ENCODE results near the gene TBC1D10A.

TBC1D10A gene

GRCh38 chr22:30326706-30327362 lies at the start of gene TBC1D10A:
Gene TBC1D10A, minus strand, starts transcription at chr22:30326941. Its CDS starts 60 bp downstream, at chr22:30326881.
- peak; percentile 89 for DNase-seq

DNA sequence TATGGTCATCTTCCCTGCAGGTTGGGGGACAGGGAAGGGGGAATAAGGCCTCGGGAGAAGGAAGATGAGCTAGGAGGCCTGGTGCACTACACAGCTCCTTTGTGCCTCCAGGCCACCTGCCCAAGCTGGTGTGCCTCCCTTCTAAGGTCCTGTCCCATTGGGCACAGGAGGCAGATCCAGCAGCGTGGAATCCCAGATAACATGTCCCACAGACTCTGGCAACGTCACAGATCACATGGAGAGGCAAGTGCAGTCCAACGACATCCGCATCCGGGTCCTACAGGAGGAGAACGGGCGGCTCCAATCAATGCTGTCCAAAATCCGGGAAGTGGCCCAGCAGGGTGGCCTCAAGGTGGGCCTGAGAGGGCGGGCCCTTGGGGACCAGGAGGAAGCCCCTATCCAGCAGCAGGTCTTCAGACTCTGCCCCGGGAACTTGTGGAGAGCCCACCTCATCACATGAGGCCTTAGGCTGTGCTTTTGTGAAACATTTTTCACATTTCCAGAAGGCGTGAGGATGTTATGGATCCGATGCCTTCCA lies 48.6 kb upstream of the TBC1D10A start:
- DNase-seq, result no peak

GRCh38 chr22:30373331-30374325 lies 46.9 kb upstream of the TBC1D10A start:
- DNase-seq, result no peak

DNA sequence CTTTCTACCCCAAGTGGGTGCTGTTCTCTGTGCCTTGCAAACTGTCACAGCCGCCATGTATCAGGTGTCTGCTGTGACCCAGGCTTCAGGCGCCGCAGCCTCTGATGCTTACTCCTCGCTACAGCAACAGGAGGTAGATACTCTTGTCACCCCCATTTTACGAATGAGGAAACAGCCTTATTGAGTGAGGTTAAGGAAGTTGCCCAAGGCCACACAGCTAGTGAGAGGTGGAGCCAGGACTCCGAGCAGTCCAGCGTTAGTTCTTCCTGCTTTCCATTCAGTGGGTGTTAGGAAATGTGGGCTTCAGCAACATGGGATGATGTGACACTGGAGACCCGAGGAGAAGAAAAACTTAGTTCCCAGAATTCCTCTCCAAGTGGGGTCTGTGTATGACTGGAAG lies 46.2 kb upstream of the TBC1D10A start:
- no peak for DNase-seq

- DNase-seq, result peak; percentile 33
Observed at GRCh38 chr22:30371981-30372380, 45.2 kb upstream of the TBC1D10A start.

DNA sequence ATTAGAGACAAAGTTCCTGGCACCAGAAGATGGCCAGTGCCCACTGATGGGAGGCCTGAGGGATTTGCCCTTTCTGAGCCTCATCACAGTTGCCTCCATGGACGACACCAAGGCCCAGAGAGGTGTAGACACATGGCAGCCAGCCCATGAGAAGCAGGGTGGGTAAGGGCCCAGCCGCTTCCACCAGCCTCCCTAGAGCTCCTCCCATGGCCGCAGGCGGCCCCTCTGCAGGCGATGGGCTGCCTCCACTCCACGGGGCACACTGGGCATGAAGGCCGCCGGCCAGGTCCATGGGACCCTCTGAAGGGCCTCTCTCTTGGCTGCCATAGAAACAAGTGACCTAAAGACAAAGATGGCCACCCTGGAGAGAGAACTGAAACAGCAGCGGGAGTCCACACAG lies 44.6 kb upstream of the TBC1D10A start:
- DNase-seq, result no peak

DNA sequence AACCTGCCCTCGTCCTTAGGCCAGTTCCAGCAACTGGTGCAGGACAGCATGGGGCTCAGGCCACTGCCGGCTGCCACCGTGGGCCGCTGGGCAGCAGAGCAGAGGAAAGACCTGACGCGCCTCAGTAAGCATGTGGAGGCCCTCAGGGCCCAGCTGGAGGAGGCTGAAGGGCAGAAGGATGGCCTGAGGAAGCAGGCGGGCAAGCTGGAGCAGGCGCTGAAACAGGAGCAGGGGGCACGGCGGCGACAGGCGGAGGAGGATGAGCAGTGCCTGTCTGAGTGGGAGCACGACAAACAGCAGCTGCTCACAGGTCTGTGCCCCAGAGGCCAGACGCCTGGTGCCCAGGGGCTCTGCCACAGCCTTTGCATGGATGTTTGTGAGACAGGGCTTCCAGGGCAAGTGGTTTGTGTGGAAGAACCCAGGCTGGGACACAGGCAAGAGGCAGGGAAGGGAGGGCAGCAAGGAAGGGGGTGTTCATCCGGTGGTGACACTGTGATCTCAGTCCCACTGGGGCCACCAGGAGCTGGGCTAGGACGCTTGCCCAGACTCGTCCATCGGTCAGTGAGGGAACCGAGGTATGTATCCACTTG lies 44.0 kb upstream of the TBC1D10A start:
- DNase-seq, result no peak

DNA sequence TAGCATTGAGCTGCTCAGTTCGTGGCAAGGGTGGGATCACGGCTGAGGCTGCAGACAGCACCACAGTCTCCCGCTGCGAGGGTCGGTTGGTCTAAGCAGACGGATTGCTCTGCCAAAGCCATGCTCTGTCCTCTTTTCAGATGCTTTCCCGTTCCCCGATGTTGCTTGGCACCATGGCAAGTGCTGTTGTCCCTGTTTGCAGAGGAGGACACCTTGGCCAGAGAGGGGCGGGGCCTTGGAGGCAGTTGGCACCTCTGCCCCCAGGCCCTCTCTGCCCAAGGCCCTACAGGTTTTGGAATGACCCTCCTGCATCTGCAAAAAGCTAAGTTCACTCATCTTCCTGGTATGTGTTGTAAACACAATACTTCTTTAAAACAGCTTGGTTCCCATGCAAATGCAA lies 41.7 kb upstream of the TBC1D10A start:
- DNase-seq, result no peak

GRCh38 chr22:30365891-30366290 lies 39.1 kb upstream of the TBC1D10A start:
- no peak for DNase-seq

GRCh38 chr22:30362651-30363281 lies 36.0 kb upstream of the TBC1D10A start:
- DNase-seq, result no peak

GRCh38 chr22:30361916-30362650 lies 35.3 kb upstream of the TBC1D10A start:
- DNase-seq, result no peak

GRCh38 chr22:30358541-30358940 lies 31.8 kb upstream of the TBC1D10A start:
- DNase-seq, result no peak

DNA sequence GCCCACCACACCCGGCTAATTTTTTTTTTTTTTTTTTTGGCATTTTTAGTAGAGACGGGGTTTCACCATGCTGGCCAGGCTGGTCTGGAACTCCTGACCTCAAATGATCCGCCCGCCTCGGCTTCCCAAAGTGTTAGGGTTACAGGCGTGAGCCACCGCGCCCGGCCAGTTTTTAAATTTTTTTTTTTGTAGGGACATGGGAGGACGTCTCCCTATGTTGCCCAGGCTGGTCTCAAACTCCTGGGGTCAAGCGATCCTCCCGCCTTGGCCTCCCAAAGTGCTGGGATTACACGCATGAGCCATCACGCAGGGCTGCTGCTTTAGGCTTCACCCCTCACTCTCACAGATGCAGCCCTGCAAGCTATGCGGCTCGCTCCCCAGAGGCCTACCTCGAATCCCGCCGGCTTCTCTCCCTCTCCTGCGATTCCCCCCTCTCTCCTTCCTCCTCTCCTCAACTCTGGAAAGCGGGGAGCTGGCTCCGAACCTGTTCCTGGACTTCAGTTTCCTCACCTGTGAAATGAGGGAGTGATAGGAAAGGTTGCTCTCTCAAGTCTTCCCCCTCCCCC lies 31.0 kb upstream of the TBC1D10A start:
- no peak for DNase-seq

GRCh38 chr22:30357236-30357570 lies 30.5 kb upstream of the TBC1D10A start:
- DNase-seq, result no peak

GRCh38 chr22:30356449-30357235 lies 29.9 kb upstream of the TBC1D10A start, which contains the start of the genes CCDC157 and SF3A1:
Gene CCDC157, plus strand, starts transcription at chr22:30357007. Its CDS starts 8,994 bp downstream, at chr22:30366001.
Gene SF3A1, minus strand, starts transcription at chr22:30356894. Its CDS starts 102 bp downstream, at chr22:30356792.
- DNase-seq, result peak; percentile 79

DNA sequence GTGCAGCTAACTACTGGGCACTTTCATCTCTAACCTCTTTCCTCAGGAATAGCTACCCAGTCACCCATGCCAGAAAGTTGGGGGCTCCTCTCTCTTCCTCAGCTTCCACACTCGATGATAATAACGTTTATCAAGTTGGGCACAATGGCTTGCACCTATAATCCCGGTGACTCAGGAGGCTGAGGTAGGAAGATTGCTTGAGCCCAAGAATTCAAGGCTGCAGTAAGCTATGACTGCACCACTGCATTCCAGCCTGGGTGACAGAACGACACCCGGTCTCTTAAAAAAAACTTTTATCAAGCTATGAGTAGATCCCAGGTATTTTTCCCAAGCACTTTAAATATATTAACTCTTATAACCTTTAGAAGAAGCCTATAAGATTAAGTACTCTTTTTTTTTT lies 27.9 kb upstream of the TBC1D10A start:
- no peak for DNase-seq

DNA sequence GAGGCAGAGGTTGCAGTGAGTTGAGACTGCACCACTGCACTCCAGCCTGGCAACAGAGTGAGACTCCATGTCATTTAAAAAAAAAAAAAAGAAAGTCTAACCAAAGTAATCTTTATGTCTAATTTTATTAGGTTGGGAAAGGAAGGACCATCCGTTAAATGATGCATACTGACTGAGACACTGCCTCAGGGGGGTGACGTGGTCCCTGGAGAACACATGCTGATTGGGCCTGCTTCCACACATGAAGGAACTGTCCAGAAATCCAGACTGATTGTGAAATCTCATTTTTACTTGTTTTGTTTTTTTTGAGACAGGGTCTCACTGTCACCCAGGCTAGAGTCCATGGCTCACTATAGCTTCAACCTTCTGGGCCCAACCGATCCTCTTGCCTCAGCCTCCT lies 24.5 kb upstream of the TBC1D10A start:
- no peak for DNase-seq

DNA sequence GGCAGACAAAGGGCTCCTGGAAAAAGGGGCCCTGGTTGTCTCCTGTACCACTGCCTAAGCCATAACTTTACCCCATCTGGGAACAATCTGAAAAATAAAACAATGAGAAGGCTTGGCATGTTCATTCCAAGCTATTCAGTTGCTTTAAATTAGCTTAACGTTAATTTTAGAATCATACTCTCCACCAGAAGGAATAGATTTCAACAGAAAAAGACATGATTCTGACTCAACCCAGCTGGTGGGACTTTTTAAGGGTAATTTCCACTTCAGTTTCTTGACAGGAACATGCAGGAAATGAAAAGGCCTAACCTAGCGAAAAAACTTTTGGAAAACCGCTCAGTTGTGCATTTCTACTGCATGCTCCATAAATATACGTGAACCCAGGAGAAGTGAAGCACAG lies 22.1 kb upstream of the TBC1D10A start:
- DNase-seq, result no peak

DNA sequence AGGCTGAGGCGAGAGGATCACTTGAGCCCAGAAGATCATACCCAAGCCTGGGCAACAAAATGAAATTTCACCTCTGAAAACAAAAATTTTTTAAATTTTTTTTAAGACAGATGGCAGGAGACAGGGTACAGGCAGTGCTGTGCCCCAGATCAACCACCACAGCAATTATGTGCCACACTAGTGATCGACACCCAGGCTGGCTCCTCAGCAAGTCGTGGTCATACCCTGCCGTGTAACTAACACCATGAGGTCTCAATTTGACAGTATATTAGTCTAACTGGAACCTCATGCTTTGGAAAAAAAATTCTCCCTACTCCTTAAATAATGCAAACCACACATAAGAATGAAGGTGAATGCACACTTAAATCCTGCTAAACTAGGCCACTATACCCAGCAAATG lies 21.7 kb upstream of the TBC1D10A start:
- DNase-seq, result no peak

DNA sequence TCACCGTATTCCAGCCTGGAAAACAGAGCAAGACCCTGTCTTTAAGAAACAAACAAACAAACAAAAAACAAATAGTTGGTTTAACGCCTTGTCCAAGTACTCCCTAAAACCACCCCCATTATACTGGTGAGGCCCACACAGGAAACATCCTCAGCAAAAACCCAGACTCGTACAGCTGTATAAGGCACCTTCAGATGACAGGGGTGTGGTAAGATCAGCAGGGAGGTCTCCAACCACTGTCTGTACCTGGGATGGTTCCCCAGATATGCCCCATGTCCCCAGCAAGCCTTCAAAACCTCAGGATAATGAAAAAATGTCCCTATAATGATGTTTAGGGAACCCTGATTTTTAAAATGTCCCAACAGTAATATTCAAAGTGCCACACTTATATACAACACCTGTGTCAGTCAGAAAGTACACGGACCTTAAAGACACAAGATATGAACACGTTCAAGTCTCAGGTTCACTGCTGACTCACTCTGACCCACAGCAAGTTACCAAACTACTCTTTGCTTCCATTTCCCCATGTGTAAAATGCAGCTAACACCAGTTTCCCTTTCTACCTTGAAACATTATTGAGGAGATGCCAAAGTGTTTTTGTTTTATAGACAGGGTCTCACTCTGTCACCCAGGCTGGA lies 20.6 kb upstream of the TBC1D10A start:
- DNase-seq, result no peak
